ENCODE results near the gene FSD2.

FSD2 gene

GRCh38 chr15:82805994-82806406, at the start of gene FSD2:
Gene FSD2, minus strand, starts transcription at chr15:82806069. Its CDS starts 18,679 bp downstream, at chr15:82787390.
- no peak for DNase-seq
- in situ Hi-C loops (cut with HindIII; ENCODE audit: low pct_ligation_motif_present, low pct_unique_long_range_greater_than_20kb, low sequenced_read_pairs) = no loop called here

GRCh38 chr15:82854554-82854953, 48.7 kb upstream of the FSD2 start:
- in situ Hi-C loops (cut with HindIII; ENCODE audit: low pct_ligation_motif_present, low pct_unique_long_range_greater_than_20kb, low sequenced_read_pairs) = no loop called here
- no peak for DNase-seq

- in situ Hi-C loops (cut with HindIII; ENCODE audit: low pct_ligation_motif_present, low pct_unique_long_range_greater_than_20kb, low sequenced_read_pairs) = no loop called here
- no peak for DNase-seq
These were observed 47.2 kb upstream of the FSD2 start for GRCh38 chr15:82852941-82853561.

- in situ Hi-C loops (cut with HindIII; ENCODE audit: low pct_ligation_motif_present, low pct_unique_long_range_greater_than_20kb, low sequenced_read_pairs) = no loop called here
- no peak for DNase-seq
These were observed 46.2 kb upstream of the FSD2 start for GRCh38 chr15:82851981-82852511.

GRCh38 chr15:82851306-82851850, 45.5 kb upstream of the FSD2 start:
- in situ Hi-C loops (cut with HindIII; ENCODE audit: low pct_ligation_motif_present, low pct_unique_long_range_greater_than_20kb, low sequenced_read_pairs) = no loop called here
- no peak for DNase-seq

GRCh38 chr15:82850731-82851130, 44.9 kb upstream of the FSD2 start:
- DNase-seq = no peak
- in situ Hi-C loops (cut with HindIII; ENCODE audit: low pct_ligation_motif_present, low pct_unique_long_range_greater_than_20kb, low sequenced_read_pairs) = no loop called here

- in situ Hi-C loops (cut with HindIII; ENCODE audit: low pct_ligation_motif_present, low pct_unique_long_range_greater_than_20kb, low sequenced_read_pairs) = loop anchor here (10.0 kb wide), 1 partner anchor 135 kb away; the partner anchor contains the start of gene RAMAC
- peak; percentile 82 for DNase-seq
These were observed 44.0 kb upstream of the FSD2 start for GRCh38 chr15:82849556-82850512.

- DNase-seq = no peak
- in situ Hi-C loops (cut with HindIII; ENCODE audit: low pct_ligation_motif_present, low pct_unique_long_range_greater_than_20kb, low sequenced_read_pairs) = loop anchor here (10.0 kb wide), 1 partner anchor 136 kb away; the partner anchor contains the start of gene RAMAC
These were observed 42.5 kb upstream of the FSD2 start for GRCh38 chr15:82848241-82848993.

GRCh38 chr15:82847703-82848102, 41.8 kb upstream of the FSD2 start:
- DNase-seq = no peak
- in situ Hi-C loops (cut with HindIII; ENCODE audit: low pct_ligation_motif_present, low pct_unique_long_range_greater_than_20kb, low sequenced_read_pairs) = loop anchor here (10.0 kb wide), 1 partner anchor 137 kb away; the partner anchor contains the start of gene RAMAC

- in situ Hi-C loops (cut with HindIII; ENCODE audit: low pct_ligation_motif_present, low pct_unique_long_range_greater_than_20kb, low sequenced_read_pairs) = loop anchor here (10.0 kb wide), 1 partner anchor 138 kb away; the partner anchor contains the start of gene RAMAC
- DNase-seq = no peak
These were observed 40.8 kb upstream of the FSD2 start for GRCh38 chr15:82846621-82847020.

- DNase-seq = no peak
These were observed 39.8 kb upstream of the FSD2 start for GRCh38 chr15:82845686-82846085.

GRCh38 chr15:82843566-82843965, 37.7 kb upstream of the FSD2 start:
- DNase-seq = no peak

More at GRCh38 chr15:82845686-82846085, 39.8 kb upstream of the FSD2 start:
- in situ Hi-C loops (cut with HindIII; ENCODE audit: low pct_ligation_motif_present, low pct_unique_long_range_greater_than_20kb, low sequenced_read_pairs) = loop anchor here (10.0 kb wide), 1 partner anchor 139 kb away; the partner anchor contains the start of gene RAMAC

GRCh38 chr15:82840166-82840565, 34.3 kb upstream of the FSD2 start:
- in situ Hi-C loops (cut with HindIII; ENCODE audit: low pct_ligation_motif_present, low pct_unique_long_range_greater_than_20kb, low sequenced_read_pairs) = loop anchor here (10.0 kb wide), 1 partner anchor 145 kb away; the partner anchor contains the start of gene RAMAC
- DNase-seq = no peak

More at GRCh38 chr15:82843566-82843965, 37.7 kb upstream of the FSD2 start:
- in situ Hi-C loops (cut with HindIII; ENCODE audit: low pct_ligation_motif_present, low pct_unique_long_range_greater_than_20kb, low sequenced_read_pairs) = loop anchor here (10.0 kb wide), 1 partner anchor 141 kb away; the partner anchor contains the start of gene RAMAC

GRCh38 chr15:82839136-82839535, 33.3 kb upstream of the FSD2 start:
- in situ Hi-C loops (cut with HindIII; ENCODE audit: low pct_ligation_motif_present, low pct_unique_long_range_greater_than_20kb, low sequenced_read_pairs) = no loop called here
- no peak for DNase-seq

- in situ Hi-C loops (cut with HindIII; ENCODE audit: low pct_ligation_motif_present, low pct_unique_long_range_greater_than_20kb, low sequenced_read_pairs) = no loop called here
- DNase-seq = no peak
These were observed 32.3 kb upstream of the FSD2 start for GRCh38 chr15:82838096-82838735.

GRCh38 chr15:82835391-82835917, 29.6 kb upstream of the FSD2 start:
- in situ Hi-C loops (cut with HindIII; ENCODE audit: low pct_ligation_motif_present, low pct_unique_long_range_greater_than_20kb, low sequenced_read_pairs) = no loop called here
- DNase-seq = no peak

- DNase-seq = no peak
- in situ Hi-C loops (cut with HindIII; ENCODE audit: low pct_ligation_motif_present, low pct_unique_long_range_greater_than_20kb, low sequenced_read_pairs) = no loop called here
These were observed 27.5 kb upstream of the FSD2 start for GRCh38 chr15:82833362-82833682.

Measured in ACHN (cell line).